GM21529 (cell line): ENCODE results near the gene SIPA1L3.
"Not testable (repeated sequence)": the region's sequence is repeated elsewhere in the genome, so short reads cannot be mapped to it uniquely, and the experiment has no call there.

ENCODE experiments used
- ATAC-seq: cut with Tn5 transposase; IDR thresholded peaks from one replicate; pipeline ENCODE4 v1.9.1; 2021; ENCODE audit not compliant: unreplicated experiment

The SIPA1L3 gene

DNA sequence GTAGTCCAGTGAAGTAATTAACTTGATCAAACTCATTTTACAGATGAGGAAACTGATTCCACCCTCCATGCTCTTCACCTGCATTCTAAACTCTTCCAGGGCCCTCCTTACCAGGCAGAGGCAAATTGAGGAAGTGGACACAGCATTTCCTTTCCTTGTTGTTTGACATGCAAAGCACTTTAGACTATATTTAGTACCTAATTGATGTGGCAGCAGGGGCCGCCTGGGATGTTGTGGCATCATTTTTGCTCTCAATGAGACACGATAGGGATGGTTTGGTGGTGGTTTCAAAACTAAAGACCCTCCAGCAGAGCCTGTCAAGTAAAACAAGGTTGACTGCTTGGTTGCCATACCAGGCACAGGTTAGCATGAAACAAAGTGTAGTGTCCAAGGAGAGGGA, 7.9 kb downstream of the SIPA1L3 start:
- peak; percentile 67 for ATAC-seq

DNA sequence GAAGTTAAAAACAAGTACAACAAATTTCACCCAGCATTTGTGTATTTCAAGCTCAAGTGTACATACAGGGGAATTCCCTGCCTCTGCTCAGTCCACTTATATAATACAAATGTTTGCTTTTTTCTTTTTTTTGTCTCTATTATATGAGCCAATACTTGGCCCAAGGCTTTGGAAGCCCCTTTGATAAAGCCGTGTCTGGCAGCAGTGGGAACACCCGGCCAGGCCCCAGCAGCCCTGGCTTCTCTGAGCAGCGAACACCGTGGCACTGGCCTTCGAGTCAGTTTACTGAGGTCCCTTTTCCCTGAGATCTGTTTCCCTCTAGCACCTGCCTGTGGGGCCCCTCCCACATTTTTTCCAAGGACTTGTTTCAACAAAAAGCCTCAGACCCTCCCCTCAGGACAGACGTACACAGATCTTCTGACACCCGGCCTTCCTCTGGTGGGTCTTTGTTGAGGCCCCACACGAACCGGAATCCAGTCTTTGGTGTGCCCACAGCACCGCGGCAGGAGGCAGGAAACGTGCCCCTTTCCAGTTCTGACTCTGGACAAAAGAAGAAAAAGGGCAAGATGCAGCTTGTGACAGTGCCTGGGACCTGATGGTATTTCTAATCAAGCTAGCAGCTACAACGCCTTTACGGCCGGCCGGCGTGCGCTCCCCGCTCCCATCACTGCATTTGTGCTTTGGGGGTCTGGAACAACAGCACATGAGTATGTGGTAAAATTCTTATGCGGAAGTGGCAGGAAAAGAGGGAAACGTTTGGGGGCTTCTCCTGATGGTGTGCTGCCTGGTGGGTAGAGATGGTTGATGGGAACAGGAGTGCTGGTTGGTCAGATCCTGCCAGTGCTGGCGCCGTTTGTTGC, 13.8 kb downstream of the SIPA1L3 start:
- ATAC-seq, result no peak

DNA sequence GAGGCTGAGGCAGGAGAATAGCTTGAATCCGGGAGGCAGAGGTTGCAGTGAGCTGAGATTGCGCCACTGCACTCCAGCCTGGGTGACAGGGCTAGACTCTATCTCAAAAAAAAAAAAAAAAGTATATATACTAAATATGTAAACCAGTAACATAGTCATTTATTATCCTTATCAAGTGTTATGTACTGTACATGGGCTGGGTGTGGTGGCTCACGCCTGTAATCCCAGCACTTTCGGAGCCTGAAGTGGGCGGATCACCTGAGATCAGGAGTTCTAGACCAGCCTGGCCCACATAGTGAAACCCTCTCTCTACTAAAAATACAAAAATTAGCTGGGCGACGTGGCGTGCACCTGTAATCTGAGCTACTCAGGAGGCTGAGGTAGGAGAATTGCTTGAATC, 17.6 kb downstream of the SIPA1L3 start:
- ATAC-seq, result not testable (repeated sequence)

DNA sequence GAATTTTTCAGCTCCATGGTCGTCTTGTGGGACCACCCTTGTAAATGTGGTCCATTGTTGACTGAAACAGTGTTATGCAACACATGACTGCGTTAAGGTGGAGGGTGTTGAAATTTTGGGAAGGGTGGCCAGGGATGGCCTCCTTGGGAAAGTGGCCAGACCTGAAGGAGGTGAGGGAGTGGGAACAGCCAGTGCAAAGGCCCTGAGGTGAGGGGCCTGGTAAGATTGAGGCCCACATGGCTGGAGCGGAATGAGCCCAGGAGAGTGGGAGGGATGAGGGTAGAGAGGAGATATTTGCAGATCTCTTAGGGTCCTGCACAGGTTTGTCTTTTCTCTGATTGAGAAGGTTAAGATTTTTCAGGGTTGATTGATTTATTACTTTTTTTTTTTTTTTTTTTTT, 18.2 kb downstream of the SIPA1L3 start:
- no peak for ATAC-seq

DNA sequence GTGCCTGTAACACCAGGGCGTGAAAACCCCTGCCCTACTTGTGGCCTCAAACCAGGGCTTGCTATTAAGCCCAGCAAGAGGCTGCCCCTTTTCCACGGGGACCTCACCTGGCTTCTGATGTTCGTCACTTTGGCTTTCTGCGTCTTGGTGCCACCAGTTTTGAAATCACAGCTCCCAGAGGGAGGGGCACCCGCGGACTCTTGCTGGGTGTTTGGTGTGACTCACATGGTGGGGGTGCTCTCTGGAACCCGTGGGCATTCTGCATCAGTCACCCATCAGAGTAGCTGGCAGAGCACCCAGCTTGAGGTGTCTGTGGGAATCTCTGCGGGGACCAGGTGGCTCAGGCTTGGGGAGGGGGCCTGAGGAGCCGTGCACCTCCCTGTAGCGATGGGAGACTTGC, 19.2 kb downstream of the SIPA1L3 start:
- no peak for ATAC-seq

DNA sequence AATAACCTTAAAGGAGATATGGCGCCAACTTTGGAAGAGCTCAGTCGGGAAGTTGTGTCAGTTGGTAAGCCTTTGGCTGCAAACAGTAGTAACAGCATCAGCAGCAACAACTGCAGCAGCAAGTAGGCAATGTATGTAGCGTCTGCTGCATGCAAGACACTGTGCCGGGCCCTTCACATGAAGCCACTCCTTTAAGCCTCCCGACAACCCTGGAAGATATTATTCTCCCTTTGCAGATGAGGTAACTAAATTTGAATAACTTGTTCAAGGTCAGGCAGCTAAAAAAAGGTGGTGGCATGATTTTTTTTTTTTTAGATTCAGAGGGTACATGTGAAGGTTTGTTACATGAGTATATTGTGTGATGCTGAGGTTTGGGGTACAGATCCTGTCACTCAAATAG, 19.7 kb downstream of the SIPA1L3 start:
- no peak for ATAC-seq

DNA sequence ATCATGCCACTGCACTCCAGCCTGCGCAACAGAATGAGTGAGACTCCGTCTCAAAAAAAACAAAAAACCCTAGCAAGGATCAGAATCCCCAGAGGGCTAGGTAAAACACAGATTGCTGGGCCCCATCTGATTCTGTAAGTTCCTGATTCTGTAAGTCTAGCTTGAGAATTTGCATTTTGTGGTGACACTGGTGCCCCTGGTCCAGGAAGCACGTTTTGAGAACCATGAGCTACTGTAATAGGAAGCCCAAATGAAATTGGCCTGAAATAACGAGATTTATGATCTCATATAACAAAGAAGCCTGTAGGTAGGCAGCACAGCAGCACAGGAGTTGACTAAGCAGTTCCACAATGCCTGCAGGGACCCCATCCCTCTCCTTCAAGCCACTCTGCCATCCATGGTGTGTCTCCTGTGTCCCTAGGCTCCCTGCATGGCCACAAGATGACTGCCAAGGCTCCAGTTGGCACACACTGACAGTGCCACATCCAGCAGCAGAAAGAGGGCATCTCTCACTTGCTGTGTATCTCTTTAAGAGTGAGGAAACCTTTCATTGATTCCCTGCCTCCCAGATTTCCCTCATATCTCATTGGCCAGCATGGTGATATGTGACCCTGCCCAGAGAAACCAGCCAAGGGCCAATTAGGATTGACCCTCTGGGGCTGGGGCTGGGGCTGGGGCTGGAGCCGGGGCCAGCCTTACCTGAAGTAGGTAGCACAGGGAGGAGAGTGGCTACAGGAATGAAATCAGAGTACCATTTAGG, 21.7 kb downstream of the SIPA1L3 start:
- ATAC-seq, result peak; percentile 61

DNA sequence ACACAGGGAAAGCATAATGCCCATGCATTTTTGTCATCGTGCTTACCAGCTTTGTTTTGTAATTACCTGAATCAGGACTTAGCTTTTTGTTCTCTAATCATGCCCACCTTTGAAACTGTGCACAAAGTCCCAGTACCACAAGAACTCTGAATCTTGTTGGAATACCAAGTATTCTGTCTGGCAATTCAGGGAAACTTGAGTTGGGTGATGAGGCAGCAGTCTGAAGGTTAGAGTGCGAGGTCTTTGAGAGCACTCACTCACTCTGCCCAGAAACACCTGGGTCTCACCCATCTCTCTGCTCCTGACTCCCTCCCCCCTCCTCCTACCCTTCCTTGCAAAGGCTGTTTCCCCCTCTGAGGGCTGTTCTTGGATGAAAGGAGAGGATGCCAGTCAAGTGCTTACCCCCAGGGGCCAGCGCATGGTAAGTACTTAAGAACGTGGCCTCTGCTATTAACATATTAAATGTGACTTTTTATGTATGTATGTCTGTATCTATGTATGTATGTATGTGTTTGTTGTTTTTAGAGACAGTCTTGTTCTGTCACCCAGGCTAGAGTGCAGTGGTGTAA, 22.4 kb downstream of the SIPA1L3 start:
- ATAC-seq, result no peak

DNA sequence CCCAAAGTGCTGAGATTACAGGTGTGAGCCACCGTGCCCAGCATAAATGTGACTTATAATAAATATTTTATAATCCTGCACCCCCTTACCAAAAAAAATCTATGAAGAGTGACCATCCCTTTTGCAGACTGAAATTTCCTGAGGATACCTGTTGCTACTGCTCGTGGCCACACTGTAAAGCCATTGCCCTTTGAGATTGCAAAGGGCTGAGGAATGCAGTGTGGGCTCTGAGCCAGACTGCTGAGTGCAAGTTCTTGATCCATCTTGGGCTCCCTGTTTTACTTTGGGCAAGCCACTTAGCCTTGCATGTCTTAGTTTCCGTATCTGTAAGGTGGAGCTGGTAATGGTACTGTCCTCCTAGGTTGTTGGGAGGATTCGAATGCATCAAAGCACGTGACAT, 23.4 kb downstream of the SIPA1L3 start:
- ATAC-seq, result no peak

DNA sequence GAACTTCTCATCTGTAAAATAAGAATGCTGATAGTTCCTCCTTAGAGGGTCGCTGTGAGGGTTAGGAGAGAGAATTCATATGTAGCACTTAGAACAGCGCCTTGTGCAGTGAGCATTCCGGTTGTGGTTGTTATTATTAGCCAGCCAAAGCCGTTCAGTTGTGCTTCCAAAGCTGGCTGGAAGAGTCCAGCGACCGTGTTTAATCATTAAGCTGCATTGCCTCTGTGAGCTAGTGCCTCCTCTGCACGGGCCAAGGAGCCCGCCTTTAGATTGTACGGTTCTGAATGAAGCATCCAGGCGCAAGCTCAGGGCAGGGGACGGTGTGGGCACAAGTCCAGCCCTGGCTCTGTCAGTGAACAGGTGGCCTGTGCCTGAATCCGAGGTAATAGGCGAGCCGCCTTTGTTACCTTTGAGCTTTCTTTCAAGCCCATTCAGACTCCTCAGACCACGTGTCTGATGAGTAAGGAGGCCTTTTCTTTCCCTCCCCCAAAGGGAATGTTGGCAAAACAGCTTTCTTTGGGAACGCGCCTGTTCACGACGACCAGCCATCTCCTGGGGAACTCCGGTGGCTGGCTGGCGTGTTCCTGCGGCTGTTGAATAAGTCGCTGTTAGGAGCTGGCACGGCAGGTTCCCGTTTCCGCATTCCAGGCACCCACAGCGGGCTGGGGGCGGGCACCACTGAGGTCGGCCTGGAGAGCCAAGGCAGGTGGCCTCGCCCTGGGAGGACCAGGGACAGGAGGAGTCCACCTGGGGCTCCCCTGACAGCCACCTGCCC, 25.1 kb downstream of the SIPA1L3 start:
- ATAC-seq, result peak; percentile 46

DNA sequence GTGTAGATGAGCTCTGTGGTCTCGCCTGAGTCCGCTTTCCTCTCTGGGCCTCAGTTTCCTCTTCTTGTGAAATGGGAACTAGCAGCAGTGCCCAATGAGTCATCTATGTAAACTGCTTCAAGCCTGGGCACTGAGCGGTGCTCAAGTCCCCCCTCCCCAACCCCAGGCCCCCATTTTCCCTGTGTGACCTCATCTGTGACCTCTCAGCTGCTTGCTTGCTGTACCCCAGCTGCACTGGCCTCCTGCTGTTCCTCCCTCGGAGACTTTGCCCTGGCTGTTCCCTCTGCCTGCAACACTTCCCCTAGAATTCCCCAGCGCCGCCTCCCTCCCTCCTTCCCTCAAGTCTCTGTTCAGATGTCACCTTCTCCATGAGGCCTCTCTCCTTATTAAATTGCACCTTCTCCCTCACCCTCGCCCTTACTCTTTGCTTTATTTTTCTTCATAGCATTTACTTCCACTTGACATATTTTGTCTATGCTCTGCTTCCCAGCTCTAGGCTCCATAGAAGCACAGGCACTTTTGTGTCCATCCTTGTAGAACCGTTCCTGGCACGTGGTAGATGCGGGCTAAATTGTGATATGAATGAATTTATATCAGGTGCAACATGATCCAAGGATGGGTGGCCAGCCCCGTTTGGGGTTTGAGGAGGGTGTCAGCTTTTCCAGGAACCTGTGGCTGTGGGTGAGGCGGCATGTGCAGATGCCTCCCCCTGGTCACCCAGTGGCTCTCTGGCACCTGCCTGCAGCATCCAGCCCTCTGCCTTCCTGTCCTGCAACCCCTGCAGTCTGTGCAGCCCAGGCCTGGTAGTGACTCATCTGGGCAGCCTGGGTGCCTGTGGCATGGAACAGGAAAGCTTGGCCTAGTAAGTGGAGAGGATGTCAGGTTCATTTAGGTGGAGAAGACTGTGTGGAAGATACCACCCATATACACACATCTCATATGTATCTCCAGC, 26.3 kb downstream of the SIPA1L3 start:
- no peak for ATAC-seq

DNA sequence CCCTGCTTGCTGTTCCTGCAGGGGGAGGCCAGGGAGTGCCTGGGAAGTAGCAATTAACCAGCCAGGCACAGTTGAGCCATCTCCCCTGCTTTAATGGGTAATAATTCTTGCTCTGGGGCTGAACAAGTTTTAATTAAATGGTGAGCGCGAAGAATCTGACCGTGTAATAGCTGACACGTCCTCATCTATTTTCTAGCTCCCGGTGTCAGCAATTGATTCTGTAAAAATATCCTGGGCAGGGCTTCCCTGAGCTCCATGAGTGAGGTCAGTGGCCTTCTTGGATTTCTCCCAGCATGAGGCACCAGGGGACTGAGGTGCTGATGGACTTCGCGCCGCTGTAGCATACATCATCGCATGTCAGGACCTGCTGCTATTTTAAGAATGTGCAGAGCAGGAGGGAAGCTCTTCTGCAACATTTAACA, 26.9 kb downstream of the SIPA1L3 start:
- ATAC-seq, result no peak

DNA sequence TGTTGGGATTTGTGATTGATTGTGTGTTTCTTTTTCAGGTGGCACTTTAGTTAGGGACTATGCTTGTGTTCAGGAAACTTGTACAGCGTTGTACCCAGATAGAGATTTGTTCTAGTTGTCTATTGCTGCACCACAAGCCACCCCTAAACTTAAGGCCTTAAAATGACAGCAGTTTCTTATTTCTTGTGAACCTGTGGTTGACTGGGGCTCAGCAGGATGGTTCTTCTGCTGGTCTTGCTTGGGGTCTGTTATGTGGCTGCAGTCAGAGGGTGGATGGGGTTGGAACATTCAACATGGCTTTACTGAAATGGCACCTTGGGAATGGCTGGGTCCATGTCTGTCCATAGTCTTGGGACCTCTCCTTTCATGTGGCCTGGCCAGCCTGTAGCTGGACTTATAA, 28.3 kb downstream of the SIPA1L3 start:
- no peak for ATAC-seq

DNA sequence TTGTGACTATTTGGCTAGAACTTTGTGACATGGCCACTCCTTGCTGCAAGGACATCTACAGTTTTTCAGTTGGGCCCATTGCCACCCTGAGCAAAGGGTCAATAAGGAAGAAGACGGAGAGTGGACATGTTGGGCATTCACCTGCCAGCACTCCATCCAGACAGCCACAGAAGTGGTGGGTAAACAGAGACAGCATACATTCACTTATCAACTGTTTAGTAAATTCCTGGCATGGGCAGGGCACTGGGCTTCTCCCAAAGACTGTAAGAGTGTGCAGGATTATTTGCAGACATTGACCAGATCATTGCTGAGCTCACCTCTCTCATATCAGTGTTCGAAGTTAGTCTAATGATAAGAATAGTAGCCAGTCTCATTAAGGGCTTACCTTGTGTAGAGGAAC, 29.2 kb downstream of the SIPA1L3 start:
- no peak for ATAC-seq

DNA sequence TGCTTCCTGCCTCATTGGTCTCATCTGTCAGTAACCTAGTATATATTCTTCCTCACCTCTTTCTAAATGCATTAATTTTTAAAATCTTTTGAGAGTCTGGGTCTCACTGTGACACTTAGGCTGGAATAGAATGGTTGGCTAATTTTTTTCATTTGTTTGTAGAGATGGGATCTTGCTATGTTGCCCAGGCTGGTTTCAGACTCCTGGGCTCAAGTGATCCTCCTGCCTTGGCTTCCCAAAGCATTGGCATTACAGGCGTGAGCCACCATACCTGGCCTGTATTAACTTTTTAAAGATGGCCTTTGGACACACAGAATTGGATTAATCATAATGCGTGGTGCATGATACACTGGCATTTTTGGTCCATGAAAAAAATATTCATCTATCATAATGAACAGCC, 29.9 kb downstream of the SIPA1L3 start:
- no peak for ATAC-seq

DNA sequence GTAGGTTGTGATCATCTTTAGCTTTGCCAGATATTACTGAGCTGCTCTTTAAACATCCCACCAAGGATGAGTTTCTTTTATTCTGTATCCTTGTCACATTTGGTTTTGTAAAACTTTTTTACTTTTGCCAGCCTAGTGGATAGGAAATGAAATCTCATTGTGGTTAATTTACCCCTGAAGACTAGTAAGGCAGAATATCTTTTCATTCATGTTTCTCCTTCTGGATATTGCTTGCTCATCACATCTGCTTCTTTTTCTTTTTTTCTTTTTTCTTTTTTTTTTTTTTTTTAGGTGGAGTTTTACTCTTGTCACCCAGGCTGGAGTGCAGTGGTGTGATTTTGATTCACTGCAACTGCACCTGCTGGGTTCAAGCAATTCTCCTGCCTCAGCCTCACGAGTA, 31.3 kb downstream of the SIPA1L3 start:
- ATAC-seq, result no peak

DNA sequence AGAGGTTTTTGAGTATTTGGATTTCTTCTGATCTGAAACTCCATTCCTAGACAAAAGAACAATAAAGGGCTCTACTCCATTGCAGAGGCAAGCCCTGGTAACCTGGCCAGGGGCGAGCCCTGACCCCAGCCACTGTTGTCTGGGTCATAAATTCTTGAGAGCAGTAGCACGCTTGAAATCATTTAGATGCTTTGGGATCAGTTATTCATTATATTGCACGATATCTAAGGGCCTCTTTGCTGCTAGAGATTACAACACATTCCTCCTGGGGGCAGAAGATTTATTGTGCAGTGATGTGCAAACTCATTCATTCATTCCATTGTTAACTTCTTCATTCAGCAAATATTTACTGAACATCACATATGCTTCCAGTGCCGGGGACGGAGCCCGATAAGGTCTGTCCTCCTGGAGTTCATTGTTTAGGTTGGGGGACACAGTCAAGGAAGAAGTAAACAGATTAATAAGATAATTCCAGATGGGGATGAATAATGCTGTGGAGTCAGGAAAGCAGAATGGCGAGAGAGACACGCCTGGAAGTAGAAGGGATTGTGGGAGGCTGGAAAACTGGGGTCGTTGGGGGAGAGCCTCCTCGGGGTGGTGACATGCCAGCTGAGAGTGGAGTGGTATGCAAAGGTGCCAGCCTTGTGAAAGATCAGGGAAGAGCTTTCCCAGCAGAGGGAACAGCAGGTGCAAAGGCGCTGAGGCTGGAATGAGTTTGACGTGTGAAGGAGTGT, 34.9 kb downstream of the SIPA1L3 start:
- no peak for ATAC-seq

DNA sequence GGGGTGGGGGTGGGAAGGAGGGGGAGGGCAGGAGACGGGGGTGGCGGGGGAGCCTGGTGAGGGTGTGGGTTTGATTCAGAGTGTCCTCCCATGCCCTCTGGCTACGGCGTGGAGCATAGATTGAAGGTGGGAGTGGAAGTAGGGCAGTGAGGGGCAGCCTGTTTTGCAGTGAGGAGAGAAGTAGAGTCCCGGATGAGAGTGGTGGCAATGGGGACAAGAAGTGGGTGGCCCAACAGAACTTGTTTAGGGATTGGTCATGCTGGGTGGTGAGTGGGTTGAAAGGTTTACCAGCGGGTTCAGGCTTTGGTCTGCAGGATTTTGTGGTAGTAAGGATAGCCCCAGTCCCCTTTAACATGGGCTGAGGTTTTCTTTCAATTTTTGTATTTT, 35.5 kb downstream of the SIPA1L3 start:
- no peak for ATAC-seq

DNA sequence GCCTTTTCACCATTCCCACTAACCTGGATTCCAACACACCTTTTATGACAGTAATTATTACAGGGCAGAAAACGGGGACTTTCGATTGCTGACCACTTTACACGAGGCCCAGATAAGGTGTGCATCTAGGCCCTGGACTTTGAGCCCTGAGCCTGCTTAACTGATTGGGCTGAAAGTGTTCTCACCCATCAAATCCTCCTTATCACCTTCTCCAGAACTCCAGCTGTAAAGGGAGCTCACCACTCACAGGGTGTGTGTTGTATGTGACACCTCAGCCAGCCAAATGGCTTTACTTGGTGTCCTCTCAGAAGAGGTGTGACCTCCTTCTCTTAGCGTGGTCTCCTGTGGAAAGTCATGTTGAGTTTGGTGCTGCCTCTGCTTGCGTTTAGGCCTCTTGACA, 36.5 kb downstream of the SIPA1L3 start:
- no peak for ATAC-seq

DNA sequence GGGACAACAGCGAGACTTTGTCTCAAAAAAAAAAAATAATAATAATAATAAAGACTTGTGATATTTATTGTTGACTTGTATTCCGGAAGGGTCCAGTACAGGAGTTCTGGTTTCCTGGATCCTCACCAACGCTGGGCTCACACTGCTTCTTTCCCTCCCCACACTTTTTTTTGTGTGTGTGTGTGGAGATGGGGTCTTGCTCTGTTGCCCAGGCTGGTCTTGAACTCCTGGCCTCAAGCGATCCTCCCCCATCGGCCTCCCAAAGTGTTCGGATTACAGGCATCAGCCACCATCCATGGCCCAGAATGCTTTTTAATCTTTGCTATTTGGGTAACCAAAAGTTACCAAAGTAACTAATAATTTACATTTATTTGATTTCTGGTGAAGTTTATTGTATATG, 39.1 kb downstream of the SIPA1L3 start:
- no peak for ATAC-seq
